Stimulated activated CD4-positive, alpha-beta T cell treated with anti-CD3 and anti-CD28 coated beads, Interleukin-12 subunit alpha, Interleukin-12 subunit beta, amount 100 ng/mL, for 24 hours (primary cell): ENCODE measurements around the gene ITGB1.

Experiments used
- DNase-seq, 2 experiments: peaks; one replicate each; pipeline ENCODE4 v3.0.0-alpha.2; 2020; ENCODE audit warnings: low read depth in 2 of 2

ITGB1 gene

GRCh38 chr10:32889631-32890212, 68.3 kb downstream of the ITGB1 start:
- no peak for DNase-seq

- DNase-seq = no peak
Measured at GRCh38 chr10:32888161-32888927, 69.7 kb downstream of the ITGB1 start.

GRCh38 chr10:32887481-32887880, 70.5 kb downstream of the ITGB1 start:
- no peak for DNase-seq

GRCh38 chr10:32882076-32882475, 76.0 kb downstream of the ITGB1 start:
- DNase-seq = no peak

- no peak for DNase-seq
Measured at GRCh38 chr10:32878646-32879045, 79.4 kb downstream of the ITGB1 start.

- no peak for DNase-seq
Measured at GRCh38 chr10:32877915-32878314, 80.1 kb downstream of the ITGB1 start.

GRCh38 chr10:32865170-32865569, 92.9 kb downstream of the ITGB1 start:
- DNase-seq = no peak

GRCh38 chr10:32854435-32854834, 103.6 kb downstream of the ITGB1 start:
- DNase-seq = no peak

- no peak for DNase-seq
Measured at GRCh38 chr10:32851301-32851700, 106.7 kb downstream of the ITGB1 start.
